IPS-20b (cell line): ENCODE data around the gene TRIM5.

Source experiments
- H3K27ac ChIP-seq: one replicate; pipeline ENCODE4 v1.5.1; 2013; ENCODE audit warnings: low read length
- H3K27me3 ChIP-seq: 2 replicates; pipeline ENCODE4 v1.6.1; 2013; ENCODE audit warnings: mild to moderate bottlenecking, low read length, inconsistent platforms; ENCODE audit not compliant: insufficient read depth
- H3K36me3 ChIP-seq: 2 replicates; pipeline ENCODE4 v1.6.1; 2013; ENCODE audit warnings: low read depth, mild to moderate bottlenecking, inconsistent platforms, low read length, moderate library complexity; ENCODE audit not compliant: insufficient read depth
- H3K4me1 ChIP-seq: 2 replicates; pipeline ENCODE4 v1.6.1; 2013; ENCODE audit warnings: mild to moderate bottlenecking, control low read depth, inconsistent platforms, low read length, moderate library complexity; ENCODE audit not compliant: insufficient read depth
- H3K4me3 ChIP-seq: 2 replicates; pipeline ENCODE4 v1.5.1; 2013; ENCODE audit warnings: mild to moderate bottlenecking, low read length, inconsistent platforms
- H3K9ac ChIP-seq: 2 replicates; pipeline ENCODE4 v1.6.1; 2013; ENCODE audit warnings: low read depth, mild to moderate bottlenecking, inconsistent platforms, low read length, moderate library complexity
- H3K9me3 ChIP-seq: 2 replicates; pipeline ENCODE4 v1.6.1; 2013; ENCODE audit warnings: mild to moderate bottlenecking, low read depth, low read length, inconsistent platforms; ENCODE audit not compliant: insufficient read depth

Gene TRIM5

DNA sequence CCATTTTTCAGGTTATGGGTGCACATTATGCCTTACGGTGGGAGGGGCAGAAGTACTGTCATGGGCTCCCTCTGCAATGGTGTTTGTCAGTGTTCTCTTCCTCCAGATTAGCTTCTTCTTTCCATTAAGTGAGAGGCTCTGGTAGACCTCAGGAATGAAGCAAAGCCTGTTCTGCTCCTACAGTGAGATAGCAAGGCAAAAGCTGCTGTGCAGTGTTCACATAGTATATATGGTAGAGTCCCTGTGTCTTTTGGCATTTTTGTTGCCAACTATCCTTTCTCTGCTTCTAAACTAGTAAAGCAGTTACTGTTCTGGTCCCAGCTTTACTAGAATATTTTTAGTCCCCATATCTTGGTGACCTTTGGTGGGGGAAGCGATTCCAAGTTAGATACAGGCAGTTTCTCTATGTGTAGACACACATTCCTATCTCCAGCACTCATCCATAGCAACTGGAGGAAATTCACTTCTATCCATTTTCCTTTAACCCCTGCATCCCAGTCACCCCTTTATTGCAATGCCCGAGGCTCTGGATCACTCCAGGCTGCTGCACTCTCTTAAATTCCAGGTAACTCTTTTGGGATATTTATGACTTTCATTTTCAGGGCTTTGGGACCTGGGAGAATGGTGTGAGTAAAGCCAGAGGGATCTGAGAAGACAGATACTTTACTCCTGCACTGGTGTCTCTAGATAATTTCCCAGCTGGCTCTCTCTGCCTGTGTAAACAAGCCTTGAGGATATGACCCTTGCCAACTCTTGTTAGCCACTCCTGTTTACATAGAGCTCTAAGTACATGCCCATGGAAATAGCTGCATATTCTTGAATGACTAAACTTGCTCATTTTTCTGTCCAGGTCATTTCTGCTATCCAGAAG is 64.0 kb downstream of the TRIM5 start:
- H3K27me3 ChIP-seq: no peaks in the 10 kb centered on the region
- no peak overlapping the region for H3K27ac ChIP-seq
- H3K4me3 ChIP-seq: no peak overlapping the region
- H3K9ac ChIP-seq: no peak overlapping the region
- H3K36me3 ChIP-seq: no peaks in the 10 kb centered on the region
- peaks cover 14% of the 10 kb centered on the region for H3K4me1 ChIP-seq
- H3K9me3 ChIP-seq: no peaks in the 10 kb centered on the region

DNA sequence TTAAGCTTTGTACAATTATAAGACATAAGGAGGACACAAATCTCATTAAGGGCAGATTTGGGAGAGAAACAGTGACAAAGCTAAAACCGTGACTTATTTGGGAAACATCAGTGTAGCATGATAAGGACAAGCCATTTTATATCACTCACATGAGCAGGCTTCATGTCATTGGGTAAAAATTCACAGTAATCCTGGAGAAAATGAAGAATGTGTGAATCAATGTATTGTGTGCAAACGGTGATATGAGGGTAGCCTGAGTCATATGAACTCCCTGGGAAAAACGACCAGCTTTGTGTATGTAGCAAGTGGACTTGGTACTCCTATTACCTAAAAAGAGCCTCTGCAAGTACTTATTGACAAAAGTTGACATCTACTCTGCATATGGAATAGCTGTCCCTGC is 66.1 kb downstream of the TRIM5 start:
- no peak overlapping the region for H3K9ac ChIP-seq
- H3K4me1 ChIP-seq: peaks cover 10% of the 10 kb centered on the region; the same call in 1 of the 2 replicates
- H3K4me3 ChIP-seq: no peak overlapping the region
- H3K9me3 ChIP-seq: no peaks in the 10 kb centered on the region
- no peaks in the 10 kb centered on the region for H3K27me3 ChIP-seq
- H3K27ac ChIP-seq: no peak overlapping the region
- H3K36me3 ChIP-seq: no peaks in the 10 kb centered on the region
